Endometrial microvascular endothelial cells (primary cell): ENCODE results near the gene RPS29. TPM values are rescaled to one million over a fixed set of nuclear protein-coding genes. Genes with fewer than 3 reads are reported as not detected.
"Not testable (repeated sequence)": the region's sequence is repeated elsewhere in the genome, so short reads cannot be mapped to it uniquely, and the experiment has no call there.

Experiments used
- in situ Hi-C: cut with HindIII; loops from 2 replicates; pipeline ENCODE4 v1.10.0; 2017; ENCODE audit warnings: low sequenced_read_pairs, low pct_unique_long_range_greater_than_20kb; ENCODE audit errors: inconsistent ontology term
- total RNA-seq: library from RNA; depleted of rRNA; stranded (reverse); fragments of >200 nt; gene quantifications from one replicate; pipeline ENCODE4 v1.2.3, GENCODE V29; 2015; ENCODE audit errors: inconsistent ontology term

Gene RPS29
- total RNA-seq: 7,038 TPM

DNA sequence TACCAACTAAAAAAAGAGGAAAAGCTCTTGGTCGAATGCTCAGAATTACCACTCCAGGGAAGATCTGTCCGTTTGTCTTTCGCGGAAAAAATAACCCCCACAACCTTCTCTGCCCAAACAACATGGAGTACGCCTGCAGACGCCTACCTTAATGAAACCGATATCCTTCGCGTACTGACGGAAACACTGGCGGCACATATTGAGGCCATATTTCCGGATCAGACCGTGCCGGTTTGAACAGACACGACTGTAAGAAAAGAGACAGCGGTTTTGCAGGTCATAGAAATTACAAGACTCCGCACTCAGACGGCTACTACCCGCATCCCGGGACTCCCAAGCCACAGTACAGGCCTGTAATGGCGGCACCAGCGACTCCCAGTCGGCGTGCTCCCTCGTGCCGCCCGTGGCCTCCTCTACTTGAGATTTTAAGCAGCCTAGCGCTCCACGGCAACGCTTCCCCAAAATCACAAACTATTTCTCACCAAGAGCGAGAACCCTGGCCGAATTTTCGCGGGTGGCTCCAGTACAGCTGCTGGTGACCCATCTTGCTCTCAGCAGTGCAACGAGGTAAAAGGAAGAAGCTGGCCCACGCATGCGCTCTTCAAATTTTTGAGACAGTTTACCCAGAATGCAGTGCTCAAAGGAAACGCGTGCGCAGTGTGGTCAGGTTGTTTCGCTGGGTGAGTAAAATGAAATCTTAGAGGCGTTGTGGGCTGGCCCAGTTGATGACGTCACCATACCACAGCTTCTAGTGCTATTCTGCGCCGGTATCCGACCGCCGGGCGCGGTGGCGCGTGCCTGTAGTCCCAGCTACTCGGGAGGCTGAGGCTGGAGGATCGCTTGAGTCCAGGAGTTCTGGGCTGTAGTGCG is at the start of gene RPS29:
RPS29 (minus strand) TSS at position 578 of the 870 bp plus-strand sequence; CDS start at position 544, 34 bp downstream.
- in situ Hi-C loops: no loop called here

DNA sequence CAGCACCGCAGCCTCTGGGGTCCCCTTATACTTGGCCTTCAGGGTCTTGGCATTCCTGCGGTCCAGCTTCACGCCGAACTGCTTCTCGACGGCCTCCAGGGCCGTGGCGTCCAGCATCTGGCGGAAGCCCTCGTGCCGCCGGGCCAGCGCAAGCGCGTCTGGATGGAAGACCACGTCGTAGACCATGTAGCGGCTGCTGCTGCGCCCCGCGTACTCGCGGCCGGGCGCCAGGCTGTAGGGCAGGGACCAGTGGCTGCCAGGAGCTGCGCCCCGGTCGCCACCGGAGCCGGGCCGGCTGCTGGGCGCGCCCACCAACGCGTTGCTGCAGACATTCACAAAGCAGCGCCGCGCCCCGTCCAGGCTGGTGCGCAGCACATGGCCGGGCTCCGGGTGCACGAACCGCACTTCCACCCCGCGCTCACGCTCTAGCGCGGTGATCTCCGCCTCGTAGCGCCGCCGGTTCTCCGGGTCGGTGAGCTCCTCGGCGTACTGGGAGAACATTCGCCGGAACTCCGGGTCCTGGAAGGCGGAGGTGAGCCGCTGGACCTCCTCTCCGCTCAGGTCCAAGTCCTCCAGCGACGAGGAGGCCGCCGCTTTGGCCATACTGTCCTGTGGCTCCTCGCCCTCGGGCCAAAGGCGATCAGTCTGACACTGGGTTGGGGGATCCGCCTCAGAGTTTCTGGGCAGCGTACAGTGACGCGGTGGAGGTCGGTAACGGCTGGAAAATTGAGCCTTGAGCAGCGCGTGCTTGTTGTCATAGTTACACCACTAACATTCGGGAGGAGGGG is 48.6 kb upstream of the RPS29 start, which contains the start of gene DNAAF2:
DNAAF2 (minus strand) TSS at position 698 of the 788 bp plus-strand sequence; CDS start at position 603, 95 bp downstream.
- in situ Hi-C loops: no loop called here

DNA sequence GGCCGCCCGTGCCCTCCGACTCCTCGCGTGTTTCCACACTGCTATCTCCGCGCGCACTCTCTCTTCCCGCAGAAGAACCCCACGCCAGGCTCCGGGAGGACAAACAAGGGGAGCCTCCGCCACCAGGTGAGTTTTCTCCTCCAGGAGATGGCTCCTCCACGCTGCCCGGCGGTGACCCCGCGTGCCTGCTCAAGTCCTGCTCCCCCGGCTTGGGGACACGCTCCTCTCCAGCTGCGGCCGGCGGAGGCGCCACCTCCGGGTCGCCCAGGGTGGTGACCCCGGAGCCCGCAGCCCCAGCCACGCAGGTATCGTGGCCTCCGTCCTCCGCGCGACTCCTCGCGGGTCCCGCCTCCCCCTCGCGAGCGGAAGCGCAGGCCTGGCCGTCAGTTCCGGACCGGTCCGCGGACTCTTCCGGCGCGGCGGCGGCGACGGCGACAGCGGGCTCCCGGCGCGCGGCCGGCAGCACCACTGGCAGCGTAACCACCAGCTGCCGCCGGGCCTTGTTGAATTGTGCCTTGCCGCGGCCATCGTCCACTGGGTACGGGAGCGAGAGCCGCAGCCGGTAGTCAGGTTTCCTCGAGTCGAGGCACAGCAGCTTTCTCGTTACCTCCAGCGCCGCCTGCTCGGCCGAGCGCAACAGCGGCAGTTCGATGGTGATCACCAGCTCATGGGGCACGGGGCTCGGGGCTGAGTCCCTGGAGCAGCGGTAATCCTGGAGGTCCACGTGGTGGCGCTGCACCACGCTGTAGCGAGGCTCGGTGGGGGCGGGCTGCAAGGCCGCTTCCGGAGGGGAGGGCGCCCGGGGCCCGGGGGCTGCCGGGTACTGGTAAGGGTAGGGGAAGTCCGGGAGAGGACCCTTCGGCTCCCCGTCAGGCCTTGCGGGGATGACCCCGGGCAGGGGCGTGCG is 47.7 kb upstream of the RPS29 start:
- in situ Hi-C loops: no loop called here

DNA sequence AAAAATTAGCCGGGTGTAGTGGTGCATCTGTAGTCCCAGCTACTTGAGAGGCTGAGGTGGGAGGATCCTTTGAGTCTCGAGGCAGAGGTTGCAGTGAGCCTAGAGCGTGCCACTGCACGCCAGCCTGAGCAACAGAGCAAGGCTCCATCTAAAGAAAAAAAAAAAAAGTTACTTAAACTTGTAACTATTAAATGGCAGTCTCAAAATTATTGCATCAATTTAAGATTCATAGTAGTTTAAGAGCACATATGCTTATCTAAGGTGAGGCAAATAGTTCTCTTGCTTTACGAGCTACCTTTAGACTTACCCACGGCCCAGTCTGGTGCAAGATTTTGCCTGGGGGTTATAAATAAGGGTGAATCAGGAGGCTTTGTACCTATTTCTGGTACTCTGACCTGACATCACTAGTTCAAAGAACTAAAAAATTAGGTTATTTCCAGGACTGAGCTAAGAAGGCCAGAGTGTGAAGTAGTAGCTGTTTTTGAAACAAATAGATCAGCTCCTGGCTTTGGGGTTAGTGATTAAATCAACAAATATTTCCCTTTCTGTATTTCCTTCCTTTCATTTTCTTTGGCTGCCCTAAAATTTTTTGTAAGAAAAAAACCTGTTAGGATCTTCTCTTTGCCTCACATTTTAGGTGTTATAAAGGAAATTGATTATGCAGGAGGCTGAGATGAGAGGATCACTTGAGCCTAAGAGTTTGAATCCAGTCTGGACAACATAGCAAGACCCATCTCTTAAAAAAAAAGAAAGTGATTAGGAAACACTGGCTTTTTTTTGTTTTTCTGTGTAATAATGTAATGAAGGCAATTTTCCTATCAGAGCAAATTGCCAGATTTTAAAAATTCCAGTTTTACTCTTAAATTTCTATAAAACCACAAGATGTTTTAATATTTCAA is 38.0 kb upstream of the RPS29 start:
- in situ Hi-C loops: no loop called here

DNA sequence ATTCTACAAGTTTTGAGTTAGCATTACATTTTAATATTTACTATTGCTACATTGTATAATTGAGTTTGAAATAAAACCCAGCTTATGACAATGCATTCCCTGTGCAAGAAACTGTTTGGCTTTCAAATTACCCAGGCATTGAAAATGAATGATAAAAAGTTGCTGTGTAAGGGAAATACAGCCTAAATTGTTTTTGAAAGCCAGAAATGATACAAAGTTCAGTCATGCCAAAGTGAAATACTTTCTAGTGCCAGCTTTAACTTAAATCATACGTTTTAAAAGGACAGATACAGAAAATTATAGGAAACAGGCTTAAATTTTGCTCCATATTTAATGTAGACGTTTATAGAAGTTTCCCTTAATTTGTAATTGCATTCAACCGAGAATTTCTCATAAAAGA is 37.2 kb upstream of the RPS29 start:
- in situ Hi-C loops: no loop called here

DNA sequence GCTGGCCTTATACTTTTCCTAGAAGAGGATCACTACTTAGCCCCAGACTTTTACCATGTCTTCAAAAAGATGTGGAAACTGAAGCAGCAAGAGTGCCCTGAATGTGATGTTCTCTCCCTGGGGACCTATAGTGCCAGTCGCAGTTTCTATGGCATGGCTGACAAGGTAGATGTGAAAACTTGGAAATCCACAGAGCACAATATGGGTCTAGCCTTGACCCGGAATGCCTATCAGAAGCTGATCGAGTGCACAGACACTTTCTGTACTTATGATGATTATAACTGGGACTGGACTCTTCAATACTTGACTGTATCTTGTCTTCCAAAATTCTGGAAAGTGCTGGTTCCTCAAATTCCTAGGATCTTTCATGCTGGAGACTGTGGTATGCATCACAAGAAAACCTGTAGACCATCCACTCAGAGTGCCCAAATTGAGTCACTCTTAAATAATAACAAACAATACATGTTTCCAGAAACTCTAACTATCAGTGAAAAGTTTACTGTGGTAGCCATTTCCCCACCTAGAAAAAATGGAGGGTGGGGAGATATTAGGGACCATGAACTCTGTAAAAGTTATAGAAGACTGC is 35.9 kb upstream of the RPS29 start:
- in situ Hi-C loops: no loop called here

GRCh38 chr14:49621114-49621881 is 35.1 kb upstream of the RPS29 start:
- in situ Hi-C loops: no loop called here

GRCh38 chr14:49620182-49621113 is 34.3 kb upstream of the RPS29 start, which contains the start of the genes MGAT2 and RPL36AL:
TSS of gene MGAT2 (plus strand) at chr14:49620799. CDS start at chr14:49621269, 470 bp downstream.
TSS of gene RPL36AL (minus strand) at chr14:49620626. CDS start at chr14:49619104, 1,522 bp downstream.
- in situ Hi-C loops: no loop called here

DNA sequence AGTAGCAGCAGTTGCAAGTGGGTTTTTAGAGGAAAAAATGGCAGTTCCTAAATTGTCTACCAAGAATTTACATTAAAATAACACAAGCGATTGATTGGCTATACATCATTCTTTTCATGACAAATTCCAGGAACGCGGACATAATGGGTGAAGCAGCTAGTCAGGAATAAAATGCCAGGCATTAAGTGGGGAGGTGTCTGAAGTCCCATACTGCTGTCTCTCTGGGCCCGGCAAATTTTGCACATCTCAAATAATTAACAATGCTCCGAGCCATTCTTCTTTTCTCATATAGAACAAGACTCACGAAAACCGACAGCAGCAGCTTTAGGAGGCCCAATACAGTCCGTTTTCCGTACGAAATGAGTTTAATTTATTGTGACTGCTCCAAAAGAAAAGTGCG is 33.5 kb upstream of the RPS29 start:
- in situ Hi-C loops: no loop called here

- in situ Hi-C loops: not testable (repeated sequence)
Observed at GRCh38 chr14:49619273-49619672, 33.1 kb upstream of the RPS29 start.

DNA sequence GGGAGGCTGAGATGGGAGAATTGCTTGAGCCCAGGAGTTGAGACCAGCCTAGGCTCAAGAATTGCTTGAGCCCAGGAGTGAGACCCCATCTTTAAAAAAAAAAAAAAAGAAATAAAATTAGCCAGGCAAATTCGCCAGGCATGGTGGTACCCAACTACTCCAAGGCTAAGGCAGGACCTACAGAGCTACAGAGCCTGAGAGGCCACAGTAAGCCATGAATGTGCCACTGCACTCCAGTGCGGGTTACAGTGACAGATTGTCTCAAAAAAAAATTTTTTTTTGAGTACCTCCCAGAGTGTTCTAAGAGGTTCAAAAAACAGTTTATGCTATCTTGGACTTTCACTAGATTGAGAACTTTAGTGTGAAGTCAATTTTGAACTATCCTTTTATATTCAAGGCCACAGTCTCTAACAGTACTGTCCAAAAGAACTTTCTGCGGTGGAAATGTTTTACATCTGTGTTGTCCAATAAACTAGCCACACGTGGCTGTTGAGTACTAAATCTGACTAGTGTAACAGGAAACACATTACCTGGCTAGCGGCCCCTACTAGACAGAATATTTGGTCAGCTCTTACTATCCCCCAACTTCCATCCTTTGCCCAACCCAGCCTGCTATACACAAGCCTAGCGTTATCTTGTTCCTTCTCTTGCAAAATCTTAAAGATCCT is 31.8 kb upstream of the RPS29 start:
- in situ Hi-C loops: no loop called here

DNA sequence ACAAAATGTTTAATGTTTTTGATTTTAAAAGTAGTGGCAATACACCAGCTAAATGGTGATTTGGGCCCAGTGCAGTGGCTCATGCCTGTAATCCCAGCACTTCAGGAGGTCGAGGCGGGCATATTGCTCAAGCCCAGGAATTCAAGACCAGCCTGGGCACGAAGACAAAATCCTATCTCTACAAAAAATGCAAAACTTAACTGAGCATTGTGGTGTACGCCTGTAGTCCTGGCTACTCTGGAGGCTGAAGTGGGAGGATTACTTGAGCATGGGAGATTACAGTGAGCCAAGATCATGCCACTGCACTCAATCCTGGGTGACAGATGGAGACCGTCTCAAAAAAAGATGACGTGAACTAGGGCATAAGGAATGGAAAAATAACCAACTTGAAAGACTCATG is 29.6 kb upstream of the RPS29 start:
- in situ Hi-C loops: no loop called here

DNA sequence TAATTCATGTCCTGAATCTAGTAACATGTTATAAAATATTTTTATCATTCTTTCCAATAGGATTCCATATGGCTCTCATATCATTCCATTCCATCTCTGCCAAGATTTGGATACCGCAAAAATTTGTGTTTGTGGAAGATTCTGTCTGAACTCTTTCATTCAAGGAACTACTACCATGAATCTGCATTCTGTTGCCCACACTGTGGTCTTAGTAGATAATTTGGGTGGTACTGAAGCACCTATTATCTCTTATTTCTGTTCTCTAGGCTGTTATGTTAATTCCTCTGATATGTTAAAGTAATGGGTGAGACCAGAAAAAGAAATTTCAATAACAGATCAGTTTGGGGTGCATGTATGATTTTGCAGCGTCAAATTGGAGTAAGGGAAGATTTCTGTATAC is 28.0 kb upstream of the RPS29 start:
- in situ Hi-C loops: no loop called here

GRCh38 chr14:49612671-49613070 is 26.5 kb upstream of the RPS29 start:
- in situ Hi-C loops: no loop called here

GRCh38 chr14:49612251-49612650 is 26.1 kb upstream of the RPS29 start:
- in situ Hi-C loops: no loop called here
